Neutrophil (primary cell): ENCODE measurements around the gene SIM1.

ENCODE experiments used
- H3K27ac ChIP-seq: fragments of 200-600 bp; sonication (generic); 2 replicates; pipeline ENCODE4 v1.5.1; 2016; ENCODE audit warnings: mild to moderate bottlenecking, moderate library complexity
- H3K27me3 ChIP-seq: fragments of 200-600 bp; sonication (generic); 2 replicates; pipeline ENCODE4 v1.6.0; 2016; ENCODE audit warnings: mild to moderate bottlenecking
- H3K36me3 ChIP-seq: fragments of 200-600 bp; sonication (generic); 2 replicates; pipeline ENCODE4 v1.5.1; 2017
- H3K4me1 ChIP-seq, 2 experiments: fragments of 200-600 bp in 1 of 2; sonication (generic) in 1 of 2; 1 replicate in 1 of 2; 2 replicates in 1 of 2; pipeline versions ENCODE4 v1.5.1 to v1.6.1; 2013 to 2016; ENCODE audit warnings: low read depth in 1 of 2, low read length in 1 of 2, mild to moderate bottlenecking in 1 of 2, moderate library complexity in 1 of 2; ENCODE audit not compliant: control insufficient read depth in 1 of 2, insufficient read depth in 1 of 2
- H3K4me3 ChIP-seq, 2 experiments: fragments of 200-600 bp in 1 of 2; sonication (generic) in 1 of 2; 1 replicate in 1 of 2; 2 replicates in 1 of 2; pipeline ENCODE4 v1.5.1; 2013 to 2016; ENCODE audit warnings: low read depth in 1 of 2, low read length in 1 of 2, mild to moderate bottlenecking in 1 of 2, moderate library complexity in 1 of 2
- H3K9me3 ChIP-seq: fragments of 200-600 bp; sonication (generic); 2 replicates; pipeline ENCODE4 v1.5.1; 2016
- CTCF ChIP-seq: fragments of 200-600 bp; sonication (generic); IDR thresholded peaks from 2 replicates; pipeline ENCODE4 v1.5.1; 2016; ENCODE audit warnings: antibody characterized with exemption

SIM1 gene

GRCh38 chr6:100339574-100340255 lies 125.0 kb downstream of the SIM1 start:
- Histone ChIP-seq H3K9me3 (no peaks in the 10 kb centered on the region), H3K27me3 (no peaks in the 10 kb centered on the region), H3K27ac (no peak overlapping the region), H3K36me3 (no peaks in the 10 kb centered on the region), H3K4me1 (no peaks in the 10 kb centered on the region), H3K4me3 (no peak overlapping the region)
- TF ChIP-seq CTCF, result no peak

- H3K9me3 ChIP-seq, result no peaks in the 10 kb centered on the region
- H3K36me3 ChIP-seq, result no peaks in the 10 kb centered on the region
- H3K27me3 ChIP-seq, result no peaks in the 10 kb centered on the region
- H3K27ac ChIP-seq, result no peak overlapping the region
- H3K4me3 ChIP-seq, result no peak overlapping the region
- no peak for TF ChIP-seq CTCF
- no peaks in the 10 kb centered on the region for H3K4me1 ChIP-seq
Measured at GRCh38 chr6:100338090-100338489, 126.6 kb downstream of the SIM1 start.

GRCh38 chr6:100336876-100337275 lies 127.8 kb downstream of the SIM1 start:
- Histone ChIP-seq H3K9me3 (no peaks in the 10 kb centered on the region), H3K27me3 (no peaks in the 10 kb centered on the region), H3K4me1 (no peaks in the 10 kb centered on the region), H3K4me3 (no peak overlapping the region), H3K27ac (no peak overlapping the region), H3K36me3 (no peaks in the 10 kb centered on the region)
- no peak for TF ChIP-seq CTCF

GRCh38 chr6:100335991-100336390 lies 128.7 kb downstream of the SIM1 start:
- H3K36me3 ChIP-seq, result no peaks in the 10 kb centered on the region
- no peaks in the 10 kb centered on the region for H3K27me3 ChIP-seq
- no peaks in the 10 kb centered on the region for H3K4me1 ChIP-seq
- H3K9me3 ChIP-seq, result no peaks in the 10 kb centered on the region
- TF ChIP-seq CTCF, result no peak
- H3K27ac ChIP-seq, result no peak overlapping the region
- no peak overlapping the region for H3K4me3 ChIP-seq
